SU-DHL-6 (cell line): ENCODE data around the gene SLC43A3.

Experiments
- H2AFZ ChIP-seq: fragments of 200-600 bp; sonication (generic); 2 replicates; pipeline ENCODE4 v1.6.1; 2014; ENCODE audit warnings: low read depth, mild to moderate bottlenecking, moderate library complexity, mixed read lengths, antibody characterized with exemption, low read length; ENCODE audit not compliant: severe bottlenecking
- H3F3A ChIP-seq: fragments of 200-600 bp; shearing (Covaris generic); 2 replicates; pipeline ENCODE4 v1.6.0; 2016; ENCODE audit warnings: antibody characterized with exemption, mild to moderate bottlenecking; ENCODE audit not compliant: insufficient read depth
- H3K27ac ChIP-seq: fragments of 200-600 bp; sonication (generic); 2 replicates; pipeline ENCODE4 v1.5.1; 2016; ENCODE audit warnings: low read depth, mild to moderate bottlenecking, low read length, moderate library complexity, mixed read lengths
- H3K27me3 ChIP-seq: fragments of 200-600 bp; sonication (generic), shearing (Covaris generic); 2 replicates; pipeline ENCODE4 v1.6.0; 2014; ENCODE audit warnings: mild to moderate bottlenecking, low read length
- H3K36me3 ChIP-seq: fragments of 200-600 bp; sonication (generic); 2 replicates; pipeline ENCODE4 v1.6.1; 2014; ENCODE audit warnings: mild to moderate bottlenecking, low read length, mixed read lengths
- H3K4me2 ChIP-seq: fragments of 300-600, 200-600 bp; shearing (Covaris generic), sonication (generic); 2 replicates; pipeline ENCODE4 v1.6.0; 2014; ENCODE audit warnings: low read length, low read depth, mild to moderate bottlenecking; ENCODE audit not compliant: poor library complexity, severe bottlenecking
- H3K4me3 ChIP-seq: fragments of 200-600 bp; sonication (generic); 2 replicates; pipeline ENCODE4 v1.5.1; 2014; ENCODE audit warnings: antibody characterized with exemption, low read length, mild to moderate bottlenecking, mixed read lengths; ENCODE audit not compliant: insufficient read depth, poor library complexity, severe bottlenecking
- H3K79me2 ChIP-seq: fragments of 200-600 bp; sonication (generic); 2 replicates; pipeline ENCODE4 v1.6.1; 2014; ENCODE audit warnings: mild to moderate bottlenecking, low read length, moderate library complexity; ENCODE audit not compliant: insufficient read depth
- H3K9ac ChIP-seq: fragments of 200-600 bp; sonication (generic); 2 replicates; pipeline ENCODE4 v1.7.0; 2014; ENCODE audit warnings: mild to moderate bottlenecking, low read length
- H3K9me2 ChIP-seq: fragments of 200-600 bp; sonication (generic); replicated peaks from 2 replicates; pipeline ENCODE4 v1.6.1; 2014; ENCODE audit warnings: low read length; ENCODE audit not compliant: insufficient read depth
- H3K9me3 ChIP-seq: fragments of 200-600 bp; sonication (generic); 2 replicates; pipeline ENCODE4 v1.6.1; 2014; ENCODE audit warnings: low read length, mixed read lengths; ENCODE audit not compliant: insufficient read depth
- H4K20me1 ChIP-seq: fragments of 200-600 bp; sonication (generic); 2 replicates; pipeline ENCODE4 v1.6.1; 2014; ENCODE audit warnings: low read depth, mild to moderate bottlenecking, antibody characterized with exemption, low read length, moderate library complexity, mixed read lengths
- EZH2phosphoT487 ChIP-seq: fragments of 200-600 bp; sonication (generic), shearing (Covaris generic); conservative IDR thresholded peaks from 2 replicates; pipeline ENCODE4 v1.6.1; 2018; ENCODE audit warnings: mild to moderate bottlenecking, antibody characterized with exemption, low read length, moderate library complexity, mixed read lengths
- TF ChIP-seq, protein P1 (sequence below): fragments of 200-600 bp; sonication (generic); IDR thresholded peaks from one replicate; pipeline ENCODE4 v1.5.1; 2017; ENCODE audit warnings: antibody characterized with exemption, mild to moderate bottlenecking, low read length, moderate library complexity; ENCODE audit not compliant: insufficient read depth, poor library complexity, severe bottlenecking

The SLC43A3 gene

DNA sequence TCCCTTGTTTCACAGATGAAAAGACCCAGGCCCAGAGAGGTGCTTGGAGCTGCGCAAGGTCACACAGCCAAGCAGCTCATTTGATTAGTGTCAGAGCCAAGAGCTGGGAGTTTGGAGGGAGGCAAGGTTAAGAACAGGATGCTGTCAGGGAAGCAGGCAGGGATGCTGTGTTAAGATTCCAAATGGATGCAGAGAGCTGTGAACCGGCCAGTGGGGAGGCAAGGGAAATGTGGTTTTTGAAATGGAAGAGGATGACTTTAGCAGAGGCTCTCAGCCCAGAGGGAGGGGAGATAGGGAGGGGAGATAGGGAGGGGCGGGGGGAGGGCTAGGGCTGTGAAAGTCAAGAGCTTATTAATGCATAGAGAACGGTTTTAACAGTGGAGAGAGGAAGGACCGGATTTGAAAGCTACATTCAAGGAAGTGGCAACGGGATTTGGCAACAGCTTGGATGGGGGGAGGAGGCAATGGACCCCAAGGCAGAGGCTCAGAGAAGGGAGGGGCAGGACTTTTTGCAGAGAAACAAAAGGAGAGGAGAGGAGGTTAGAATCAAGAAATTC is 46.4 kb upstream of the SLC43A3 start:
- H3K4me3 ChIP-seq, result no peak overlapping the region
- H4K20me1 ChIP-seq, result no peaks in the 10 kb centered on the region
- no peaks in the 10 kb centered on the region for H3F3A ChIP-seq
- H3K27me3 ChIP-seq, result no peaks in the 10 kb centered on the region
- no peak overlapping the region for H3K27ac ChIP-seq
- no peaks in the 10 kb centered on the region for H3K9me2 ChIP-seq
- H3K9me3 ChIP-seq, result no peaks in the 10 kb centered on the region
- TF ChIP-seq EZH2phosphoT487, result no peak
- TF ChIP-seq, protein P1, sequence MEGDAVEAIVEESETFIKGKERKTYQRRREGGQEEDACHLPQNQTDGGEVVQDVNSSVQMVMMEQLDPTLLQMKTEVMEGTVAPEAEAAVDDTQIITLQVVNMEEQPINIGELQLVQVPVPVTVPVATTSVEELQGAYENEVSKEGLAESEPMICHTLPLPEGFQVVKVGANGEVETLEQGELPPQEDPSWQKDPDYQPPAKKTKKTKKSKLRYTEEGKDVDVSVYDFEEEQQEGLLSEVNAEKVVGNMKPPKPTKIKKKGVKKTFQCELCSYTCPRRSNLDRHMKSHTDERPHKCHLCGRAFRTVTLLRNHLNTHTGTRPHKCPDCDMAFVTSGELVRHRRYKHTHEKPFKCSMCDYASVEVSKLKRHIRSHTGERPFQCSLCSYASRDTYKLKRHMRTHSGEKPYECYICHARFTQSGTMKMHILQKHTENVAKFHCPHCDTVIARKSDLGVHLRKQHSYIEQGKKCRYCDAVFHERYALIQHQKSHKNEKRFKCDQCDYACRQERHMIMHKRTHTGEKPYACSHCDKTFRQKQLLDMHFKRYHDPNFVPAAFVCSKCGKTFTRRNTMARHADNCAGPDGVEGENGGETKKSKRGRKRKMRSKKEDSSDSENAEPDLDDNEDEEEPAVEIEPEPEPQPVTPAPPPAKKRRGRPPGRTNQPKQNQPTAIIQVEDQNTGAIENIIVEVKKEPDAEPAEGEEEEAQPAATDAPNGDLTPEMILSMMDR, result no peak
- H3K79me2 ChIP-seq, result no peaks in the 10 kb centered on the region
- no peak overlapping the region for H3K4me2 ChIP-seq
- no peak overlapping the region for H3K9ac ChIP-seq
- H3K36me3 ChIP-seq, result no peaks in the 10 kb centered on the region
- no peak overlapping the region for H2AFZ ChIP-seq

DNA sequence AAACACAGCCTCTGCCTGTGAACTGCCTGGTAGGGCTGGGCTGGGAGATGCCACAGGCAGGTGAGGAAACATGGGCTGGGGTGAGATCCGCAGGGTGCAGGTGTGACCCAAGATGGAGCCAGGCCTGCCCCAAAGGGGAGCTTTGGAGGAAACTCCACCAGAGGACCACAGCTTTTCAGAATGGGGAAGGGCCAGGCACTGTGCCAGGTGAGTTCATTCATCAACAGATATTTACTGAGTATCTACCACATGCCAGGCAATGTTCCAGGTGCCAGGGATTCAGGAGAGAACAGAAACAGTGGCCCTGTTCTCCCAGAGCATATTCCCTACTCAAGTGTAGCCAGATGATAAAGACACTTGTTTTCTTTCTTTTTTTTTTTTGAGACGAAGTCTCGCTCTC is 44.6 kb upstream of the SLC43A3 start:
- Histone ChIP-seq H3K27me3 (no peaks in the 10 kb centered on the region), H3K4me3 (no peak overlapping the region), H3K9me2 (no peaks in the 10 kb centered on the region), H3K9me3 (no peaks in the 10 kb centered on the region), H3F3A (no peaks in the 10 kb centered on the region), H3K79me2 (no peaks in the 10 kb centered on the region), H3K9ac (no peak overlapping the region), H3K4me2 (no peak overlapping the region), H2AFZ (no peak overlapping the region), H4K20me1 (no peaks in the 10 kb centered on the region), H3K27ac (no peak overlapping the region), H3K36me3 (no peaks in the 10 kb centered on the region)
- TF ChIP-seq EZH2phosphoT487, result no peak
- TF ChIP-seq, protein P1, result no peak

DNA sequence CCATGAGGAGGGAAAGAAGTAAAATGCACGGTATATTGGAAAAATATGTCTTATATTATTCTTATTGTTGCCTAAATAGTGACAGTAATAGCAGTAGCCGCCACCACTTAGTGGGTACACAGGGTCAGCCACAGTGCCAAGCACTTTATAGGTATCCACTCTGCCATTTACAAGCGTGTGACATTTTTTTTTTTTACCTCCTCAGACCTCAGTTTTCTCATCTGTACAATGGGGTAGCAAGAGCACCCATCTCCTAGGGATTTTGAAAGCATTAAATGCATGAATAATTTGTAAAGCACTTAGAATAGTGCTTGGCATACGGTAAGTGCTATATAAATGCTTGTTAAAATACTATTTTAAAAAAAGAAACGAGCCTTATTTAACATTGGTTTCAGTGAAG is 42.3 kb upstream of the SLC43A3 start:
- TF ChIP-seq, protein P1, result no peak
- no peak for TF ChIP-seq EZH2phosphoT487

More for the DNA sequence above, 42.3 kb upstream of the SLC43A3 start:
- H3K27me3 ChIP-seq, result no peaks in the 10 kb centered on the region
- H3K36me3 ChIP-seq, result no peaks in the 10 kb centered on the region
- H3K9me3 ChIP-seq, result no peaks in the 10 kb centered on the region
- no peaks in the 10 kb centered on the region for H4K20me1 ChIP-seq
- H2AFZ ChIP-seq, result no peak overlapping the region
- no peak overlapping the region for H3K4me3 ChIP-seq
- no peak overlapping the region for H3K9ac ChIP-seq
- no peaks in the 10 kb centered on the region for H3K9me2 ChIP-seq
- no peak overlapping the region for H3K27ac ChIP-seq
- H3K79me2 ChIP-seq, result no peaks in the 10 kb centered on the region
- no peaks in the 10 kb centered on the region for H3F3A ChIP-seq
- no peak overlapping the region for H3K4me2 ChIP-seq
